ENCODE measurements around the gene PERCC1.

DNA sequence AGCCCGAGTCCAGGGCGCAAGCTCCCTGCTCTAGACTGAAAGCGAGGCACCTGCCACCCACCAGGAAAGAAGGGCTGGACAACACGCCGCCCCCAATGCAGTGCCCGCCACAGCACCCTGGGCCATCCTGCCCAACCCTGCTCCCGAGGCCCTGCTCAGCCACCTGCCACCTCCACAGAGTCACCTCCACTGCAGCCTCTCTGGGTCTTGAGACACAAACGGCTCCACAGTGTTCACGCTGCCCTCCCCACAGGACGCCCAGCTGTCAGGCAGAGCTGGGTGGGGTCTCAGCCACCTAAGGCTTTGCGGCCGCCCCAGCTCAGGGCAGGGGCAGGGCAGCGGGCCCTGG lies 34.7 kb downstream of the PERCC1 start:
- TF ChIP-seq POLR2A (IDR thresholded peaks at IDR 0.05) = no peak
- TF ChIP-seq, protein P1, sequence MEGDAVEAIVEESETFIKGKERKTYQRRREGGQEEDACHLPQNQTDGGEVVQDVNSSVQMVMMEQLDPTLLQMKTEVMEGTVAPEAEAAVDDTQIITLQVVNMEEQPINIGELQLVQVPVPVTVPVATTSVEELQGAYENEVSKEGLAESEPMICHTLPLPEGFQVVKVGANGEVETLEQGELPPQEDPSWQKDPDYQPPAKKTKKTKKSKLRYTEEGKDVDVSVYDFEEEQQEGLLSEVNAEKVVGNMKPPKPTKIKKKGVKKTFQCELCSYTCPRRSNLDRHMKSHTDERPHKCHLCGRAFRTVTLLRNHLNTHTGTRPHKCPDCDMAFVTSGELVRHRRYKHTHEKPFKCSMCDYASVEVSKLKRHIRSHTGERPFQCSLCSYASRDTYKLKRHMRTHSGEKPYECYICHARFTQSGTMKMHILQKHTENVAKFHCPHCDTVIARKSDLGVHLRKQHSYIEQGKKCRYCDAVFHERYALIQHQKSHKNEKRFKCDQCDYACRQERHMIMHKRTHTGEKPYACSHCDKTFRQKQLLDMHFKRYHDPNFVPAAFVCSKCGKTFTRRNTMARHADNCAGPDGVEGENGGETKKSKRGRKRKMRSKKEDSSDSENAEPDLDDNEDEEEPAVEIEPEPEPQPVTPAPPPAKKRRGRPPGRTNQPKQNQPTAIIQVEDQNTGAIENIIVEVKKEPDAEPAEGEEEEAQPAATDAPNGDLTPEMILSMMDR (IDR thresholded peaks at IDR 0.05) = no peak
